ENCODE results near the gene GRIN2C.

GRCh38 chr17:74871356-74872076, 11.8 kb upstream of the GRIN2C start:
- TF ChIP-seq CTCF (IDR thresholded peaks at IDR 0.05), result no peak
- TF ChIP-seq POLR2AphosphoS5 (IDR thresholded peaks at IDR 0.05), result no peak
- no peak for TF ChIP-seq EP300 (IDR thresholded peaks at IDR 0.05)

Measured in esophagus muscularis mucosa (tissue), 4 donors.